WTC11 (cell line): ENCODE measurements around the gene TMEM258. TPM values are rescaled to one million over a fixed set of nuclear protein-coding genes. Genes with fewer than 3 reads are reported as not detected.

Experiments
- ATAC-seq: fragments of 200-7000 bp; cut with Tn5 transposase; 2 replicates; pipeline ENCODE4 v1.10.0; 2021; ENCODE audit warnings: mild to moderate bottlenecking, moderate library complexity
- CTCF ChIA-PET: fragments of 300-600 bp; sonication (Branson Sonifier 250); formaldehyde crosslinking; loops from one replicate; lab custom pipeline; 2021; ENCODE audit warnings: antibody characterized with exemption; lab: Charles Lee
- POLR2A ChIA-PET: fragments of 350-600 bp; sonication (Branson Sonifier 250); formaldehyde crosslinking; loops from one replicate; lab custom pipeline; 2021; ENCODE audit warnings: antibody characterized with exemption; lab: Charles Lee
- DNase-seq: peaks from one replicate; pipeline ENCODE4 v3.0.0; 2021; ENCODE audit warnings: low spot score
- H3K27ac Mint-ChIP-seq: 2 replicates; pipeline ENCODE4 v1.8.0; 2021; ENCODE audit warnings: mixed read lengths
- H3K27me3 Mint-ChIP-seq: 2 replicates; pipeline ENCODE4 v1.8.0; 2021; ENCODE audit warnings: low read depth, mild to moderate bottlenecking, moderate library complexity, mixed read lengths
- H3K36me3 Mint-ChIP-seq: 2 replicates; pipeline ENCODE4 v1.8.0; 2021; ENCODE audit warnings: mixed read lengths
- H3K4me1 Mint-ChIP-seq: 2 replicates; pipeline ENCODE4 v1.8.0; 2022; ENCODE audit warnings: mixed read lengths
- H3K4me3 Mint-ChIP-seq: 2 replicates; pipeline ENCODE4 v1.8.0; 2021; ENCODE audit warnings: mild to moderate bottlenecking, moderate library complexity, mixed read lengths
- H3K9me3 Mint-ChIP-seq: 2 replicates; pipeline ENCODE4 v1.8.0; 2021; ENCODE audit warnings: mixed read lengths
- CBFB ChIP-seq: sonication (generic); formaldehyde crosslinking; IDR thresholded peaks from 2 replicates; pipeline ENCODE4 v1.8.1; 2022; ENCODE audit warnings: mild to moderate bottlenecking, low read depth, missing genetic modification reagents
- ETV6 ChIP-seq: sonication (generic); formaldehyde crosslinking; IDR thresholded peaks from 2 replicates; pipeline ENCODE4 v1.8.1; 2022; ENCODE audit warnings: mild to moderate bottlenecking, missing genetic modification reagents
- FOXJ3 ChIP-seq: sonication (generic); formaldehyde crosslinking; IDR thresholded peaks from 2 replicates; pipeline ENCODE4 v1.9.0; 2021; ENCODE audit warnings: missing genetic modification reagents, mild to moderate bottlenecking, borderline replicate concordance
- GABPB1 ChIP-seq: sonication (generic); formaldehyde crosslinking; IDR thresholded peaks from 2 replicates; pipeline ENCODE4 v1.8.1; 2023; ENCODE audit warnings: mild to moderate bottlenecking, missing genetic modification reagents
- MAX ChIP-seq: sonication (generic); formaldehyde crosslinking; IDR thresholded peaks from 2 replicates; pipeline ENCODE4 v1.8.0; 2022; ENCODE audit warnings: mild to moderate bottlenecking, missing genetic modification reagents
- OVOL2 ChIP-seq: fragments of 250-450 bp; sonication (Bioruptor Pico); IDR thresholded peaks from 2 replicates; pipeline ENCODE4 v1.9.0; 2021; ENCODE audit warnings: mild to moderate bottlenecking, borderline replicate concordance
- RELA ChIP-seq: sonication (generic); formaldehyde crosslinking; IDR thresholded peaks from 2 replicates; pipeline ENCODE4 v1.8.1; 2022; ENCODE audit warnings: missing genetic modification reagents, mild to moderate bottlenecking, borderline replicate concordance
- RORB ChIP-seq: fragments of 250-450 bp; sonication (Bioruptor Pico); IDR thresholded peaks from 2 replicates; pipeline ENCODE4 v1.9.0; 2021; ENCODE audit warnings: mild to moderate bottlenecking
- SOX15 ChIP-seq: fragments of 250-450 bp; sonication (Bioruptor Pico); IDR thresholded peaks from 2 replicates; pipeline ENCODE4 v1.9.0; 2021; ENCODE audit warnings: mild to moderate bottlenecking
- TEAD1 ChIP-seq: sonication (generic); formaldehyde crosslinking; IDR thresholded peaks from 2 replicates; pipeline ENCODE4 v1.8.0; 2022; ENCODE audit warnings: mild to moderate bottlenecking, missing genetic modification reagents
- TEAD4 ChIP-seq: sonication (generic); formaldehyde crosslinking; IDR thresholded peaks from 2 replicates; pipeline ENCODE4 v1.8.0; 2022; ENCODE audit warnings: mild to moderate bottlenecking, missing genetic modification reagents
- USF2 ChIP-seq: sonication (generic); formaldehyde crosslinking; IDR thresholded peaks from 2 replicates; pipeline ENCODE4 v1.8.1; 2023; ENCODE audit warnings: mild to moderate bottlenecking, missing genetic modification reagents, moderate library complexity
- ZBTB21 ChIP-seq: sonication (generic); formaldehyde crosslinking; IDR thresholded peaks from 2 replicates; pipeline ENCODE4 v1.8.1; 2023; ENCODE audit warnings: mild to moderate bottlenecking, missing genetic modification reagents, borderline replicate concordance
- ZNF281 ChIP-seq: sonication (generic); formaldehyde crosslinking; IDR thresholded peaks from 2 replicates; pipeline ENCODE4 v1.8.0; 2023; ENCODE audit warnings: mild to moderate bottlenecking, missing genetic modification reagents
- ZNF396 ChIP-seq: fragments of 250-450 bp; sonication (Bioruptor Pico); IDR thresholded peaks from 2 replicates; pipeline ENCODE4 v1.8.0; 2021; ENCODE audit warnings: mild to moderate bottlenecking, moderate library complexity, borderline replicate concordance
- ZNF423 ChIP-seq: fragments of 250-450 bp; sonication (Bioruptor Pico); IDR thresholded peaks from 2 replicates; pipeline ENCODE4 v2.1.2; 2022; ENCODE audit warnings: mild to moderate bottlenecking, moderate library complexity
- ZNF671 ChIP-seq: fragments of 250-450 bp; sonication (Bioruptor Pico); IDR thresholded peaks from 2 replicates; pipeline ENCODE4 v1.8.0; 2021; ENCODE audit warnings: mild to moderate bottlenecking
- total RNA-seq: library from RNA; stranded (reverse); gene quantifications from 3 replicates; pipeline ENCODE4 v1.2.3, GENCODE V29; 2021
- TF ChIP-seq, protein P1 (sequence below): fragments of 250-450 bp; sonication (Bioruptor Pico); IDR thresholded peaks from 2 replicates; pipeline ENCODE4 v1.9.0; 2021; ENCODE audit warnings: mild to moderate bottlenecking

The TMEM258 gene
- total RNA-seq, 1 experiment from 2014 or later, result 175 TPM

GRCh38 chr11:61757213-61757862 lies 35.1 kb downstream of the TMEM258 start:
- H3K4me1 Mint-ChIP-seq, result peaks cover 26% of the 10 kb centered on the region
- H3K9me3 Mint-ChIP-seq, result no peaks in the 10 kb centered on the region
- TF ChIP-seq ZNF671 (CRISPR knock-in tag), result no peak
- TF ChIP-seq MAX (CRISPR knock-in tag), result no peak
- no peak for TF ChIP-seq ZNF281 (CRISPR knock-in tag)
- peak; percentile 51; the same call in 1 of the 2 replicates for TF ChIP-seq GABPB1 (CRISPR knock-in tag)
- H3K4me3 Mint-ChIP-seq, result no peak overlapping the region
- no peak for ATAC-seq
- POLR2A ChIA-PET, result no interaction called here
- no peak overlapping the region for H3K27ac Mint-ChIP-seq
- no peak for DNase-seq
- CTCF ChIA-PET, result interaction anchor here (1.7 to 4.6 kb wide), 3 partner anchors 10 to 31 kb away, joined by 4 to 33 read pairs (median 4); no protein-coding TSS in a partner anchor
- peaks cover 20% of the 10 kb centered on the region for H3K27me3 Mint-ChIP-seq
- H3K36me3 Mint-ChIP-seq, result no peaks in the 10 kb centered on the region

DNA sequence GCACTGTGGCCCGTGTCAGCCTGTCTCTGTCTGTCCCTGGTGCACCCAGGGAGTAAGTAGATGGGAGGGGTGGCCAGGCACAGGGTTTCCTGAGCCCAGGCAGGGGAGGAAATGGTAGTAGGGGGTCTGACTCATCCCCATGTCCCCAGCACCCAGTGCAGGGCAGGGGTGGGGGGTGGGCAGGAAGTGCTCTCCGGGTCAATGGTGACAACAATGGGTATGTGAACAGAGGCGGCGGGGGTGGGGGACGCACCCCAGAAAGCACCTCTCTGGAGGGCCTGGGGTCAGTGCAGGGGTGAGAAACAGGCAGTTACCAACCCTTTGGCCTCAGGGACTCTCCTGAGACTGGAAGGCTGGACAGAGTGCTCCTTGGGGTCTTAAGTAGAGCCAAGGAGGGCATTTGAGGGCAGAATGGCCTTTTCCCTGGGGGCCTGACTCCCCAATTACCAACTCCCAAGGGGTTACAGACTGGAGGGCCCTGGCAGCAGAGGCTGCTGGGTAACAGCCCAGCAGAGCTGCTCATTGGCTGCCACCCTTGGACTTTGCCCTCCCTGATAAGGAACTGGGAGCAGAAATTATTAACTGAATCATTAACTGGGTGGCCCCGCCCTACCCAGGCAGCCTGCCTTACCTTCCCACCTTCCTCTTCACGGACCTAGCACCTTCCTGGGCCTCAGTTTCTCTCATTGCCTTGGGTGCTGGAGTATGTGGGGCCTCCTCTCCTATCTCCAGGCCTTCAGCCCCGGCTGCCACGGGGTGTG lies 35.8 kb downstream of the TMEM258 start:
- H3K27ac Mint-ChIP-seq, result no peak overlapping the region
- H3K4me3 Mint-ChIP-seq, result no peak overlapping the region
- H3K36me3 Mint-ChIP-seq, result no peaks in the 10 kb centered on the region
- ChIA-PET POLR2A (interaction anchor here (0.5 kb wide), 1 partner anchor 79 kb away, joined by 3 read pairs; no protein-coding TSS in a partner anchor), CTCF (interaction anchor here (0.5 to 4.6 kb wide), 6 partner anchors 9 to 31 kb away, joined by 3 to 33 read pairs (median 4); no protein-coding TSS in a partner anchor)
- peaks cover 24% of the 10 kb centered on the region for H3K27me3 Mint-ChIP-seq
- TF ChIP-seq SOX15 (CRISPR knock-in tag), result no peak
- TF ChIP-seq ZBTB21, result no peak
- TF ChIP-seq CBFB (CRISPR knock-in tag), result no peak
- no peak for ATAC-seq
- DNase-seq, result no peak
- peaks cover 22% of the 10 kb centered on the region for H3K4me1 Mint-ChIP-seq
- H3K9me3 Mint-ChIP-seq, result no peaks in the 10 kb centered on the region

- H3K27ac Mint-ChIP-seq, result no peak overlapping the region
- DNase-seq (no peak), ATAC-seq (no peak)
- H3K27me3 Mint-ChIP-seq, result peaks cover 27% of the 10 kb centered on the region
- no peaks in the 10 kb centered on the region for H3K36me3 Mint-ChIP-seq
- peaks cover 20% of the 10 kb centered on the region for H3K4me1 Mint-ChIP-seq
- TF ChIP-seq ZBTB21, result no peak
- TF ChIP-seq TEAD1 (CRISPR knock-in tag), result no peak
- no peak for TF ChIP-seq SOX15 (CRISPR knock-in tag)
- no peak for TF ChIP-seq RORB (CRISPR knock-in tag)
- no peak for TF ChIP-seq FOXJ3
- TF ChIP-seq USF2, result no peak
- TF ChIP-seq, protein P1, sequence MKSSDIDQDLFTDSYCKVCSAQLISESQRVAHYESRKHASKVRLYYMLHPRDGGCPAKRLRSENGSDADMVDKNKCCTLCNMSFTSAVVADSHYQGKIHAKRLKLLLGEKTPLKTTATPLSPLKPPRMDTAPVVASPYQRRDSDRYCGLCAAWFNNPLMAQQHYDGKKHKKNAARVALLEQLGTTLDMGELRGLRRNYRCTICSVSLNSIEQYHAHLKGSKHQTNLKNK (CRISPR knock-in tag), result no peak
- no peak for TF ChIP-seq RELA (CRISPR knock-in tag)
- no peak for TF ChIP-seq ZNF396 (CRISPR knock-in tag)
- no peak for TF ChIP-seq ZNF423
- no peak for TF ChIP-seq TEAD4 (CRISPR knock-in tag)
- TF ChIP-seq ETV6 (CRISPR knock-in tag), result no peak
- no peak for TF ChIP-seq OVOL2
- no peaks in the 10 kb centered on the region for H3K9me3 Mint-ChIP-seq
- CTCF ChIA-PET, result interaction anchor here (0.5 to 4.6 kb wide), 6 partner anchors 9 to 32 kb away, joined by 3 to 33 read pairs (median 6); no protein-coding TSS in a partner anchor
- no peak overlapping the region for H3K4me3 Mint-ChIP-seq
- POLR2A ChIA-PET, result interaction anchor here (0.5 kb wide), 1 partner anchor 79 kb away, joined by 3 read pairs; no protein-coding TSS in a partner anchor
Measured at GRCh38 chr11:61756147-61756451, 36.3 kb downstream of the TMEM258 start.
